H1 (cell line): ENCODE results near the gene PRUNE1. TPM values are rescaled to one million over a fixed set of nuclear protein-coding genes. Genes with fewer than 3 reads are reported as not detected.

Experiments used
- CTCF ChIA-PET: fragments of 300-600 bp; sonication (Branson Sonifier 250); formaldehyde crosslinking; loops from one replicate; lab custom pipeline; 2021; ENCODE audit not compliant: partially characterized antibody; lab: Charles Lee
- POLR2A ChIA-PET: fragments of 300-600 bp; sonication (Branson Sonifier 250); formaldehyde crosslinking; loops from one replicate; lab custom pipeline; 2021; ENCODE audit warnings: inconsistent platforms; ENCODE audit not compliant: partially characterized antibody; lab: Charles Lee
- DNase-seq, 2 experiments: peaks; one replicate each; pipeline versions ENCODE4 v3.0.0 to v3.0.0-alpha.2; 2010 to 2022; ENCODE audit warnings: low spot score in 2 of 2, low read depth in 1 of 2, mixed read lengths in 1 of 2
- FAIRE-seq: peaks from 2 replicates; lab custom pipeline; 2011; peaks lifted over from hg19 to GRCh38; lab: Jason Lieb, UNC
- H2AFZ ChIP-seq: 2 replicates; pipeline ENCODE4 v1.8.1; 2012; ENCODE audit warnings: low read length, inconsistent platforms
- H2AK5ac ChIP-seq: 2 replicates; pipeline ENCODE4 v1.6.1; 2013; ENCODE audit warnings: low read depth, low read length
- H2BK120ac ChIP-seq: replicated peaks from 2 replicates; pipeline ENCODE3; 2013; ENCODE audit warnings: low read depth, low read length, inconsistent platforms
- H2BK12ac ChIP-seq: 2 replicates; pipeline ENCODE4 v1.6.1; 2013; ENCODE audit warnings: low read depth, low read length
- H2BK15ac ChIP-seq: 2 replicates; pipeline ENCODE4 v1.6.1; 2013; ENCODE audit warnings: low read length
- H2BK20ac ChIP-seq: 2 replicates; pipeline ENCODE4 v1.6.1; 2013; ENCODE audit warnings: low read length
- H2BK5ac ChIP-seq: 2 replicates; pipeline ENCODE4 v1.6.1; 2013; ENCODE audit warnings: low read depth, low read length
- H3K14ac ChIP-seq: 2 replicates; pipeline ENCODE4 v1.6.1; 2013; ENCODE audit warnings: inconsistent platforms; ENCODE audit not compliant: insufficient read length
- H3K18ac ChIP-seq: 2 replicates; pipeline ENCODE4 v1.6.1; 2013; ENCODE audit warnings: low read length; ENCODE audit errors: extremely low read depth
- H3K23ac ChIP-seq: 2 replicates; pipeline ENCODE4 v1.6.1; 2013; ENCODE audit warnings: inconsistent platforms; ENCODE audit not compliant: insufficient read length
- H3K23me2 ChIP-seq: 2 replicates; pipeline ENCODE4 v1.6.1; 2013; ENCODE audit warnings: low read depth, low read length
- H3K27ac ChIP-seq: 2 replicates; pipeline ENCODE4 v1.6.1; 2011; ENCODE audit warnings: low read depth, low read length, inconsistent platforms
- H3K27me3 ChIP-seq, 4 experiments: replicated peaks in 1 of 4; 1 replicate in 1 of 4; 2 replicates in 3 of 4; pipeline versions ENCODE4 v1.6.1 to v1.8.1; 2011 to 2013; ENCODE audit warnings: low read length in 3 of 4, mild to moderate bottlenecking in 3 of 4, inconsistent platforms in 2 of 4, mixed read lengths in 2 of 4, moderate library complexity in 1 of 4; ENCODE audit not compliant: control insufficient read depth in 3 of 4, insufficient read depth in 3 of 4; ENCODE audit errors: extremely low read depth in 1 of 4
- H3K36me3 ChIP-seq, 4 experiments: 2 replicates each; pipeline versions ENCODE4 v1.6.1 to v1.8.1; 2011 to 2013; ENCODE audit warnings: mild to moderate bottlenecking in 4 of 4, low read length in 3 of 4, moderate library complexity in 2 of 4, control low read depth in 1 of 4, inconsistent platforms in 1 of 4; ENCODE audit not compliant: insufficient read depth in 4 of 4, control insufficient read depth in 2 of 4
- H3K4ac ChIP-seq: replicated peaks from 2 replicates; pipeline ENCODE3; 2013; ENCODE audit warnings: low read length, low read depth, mixed read lengths, inconsistent platforms; ENCODE audit not compliant: insufficient read length
- H3K4me1 ChIP-seq, 4 experiments: replicated peaks in 1 of 4; 1 replicate in 1 of 4; 2 replicates in 3 of 4; pipeline versions ENCODE4 v1.6.1 to v1.8.1; 2011 to 2013; ENCODE audit warnings: low read length in 3 of 4, inconsistent platforms in 2 of 4, mixed read lengths in 1 of 4; ENCODE audit not compliant: insufficient read depth in 4 of 4, control insufficient read depth in 3 of 4
- H3K4me2 ChIP-seq, 2 experiments: 2 replicates each; pipeline versions ENCODE4 v1.6.1 to v1.8.1; 2011 to 2013; ENCODE audit warnings: low read depth in 2 of 2, low read length in 2 of 2, control low read depth in 1 of 2, inconsistent platforms in 1 of 2, mild to moderate bottlenecking in 1 of 2; ENCODE audit not compliant: insufficient read depth in 1 of 2
- H3K4me3 ChIP-seq, 4 experiments: fragments of 200-600, 300-600 bp in 1 of 4; sonication (generic), shearing (Covaris generic), sonication (Bioruptor Twin) in 1 of 4; 2 replicates each; pipeline versions ENCODE4 v1.5.1 to v1.8.1; 2011 to 2016; ENCODE audit warnings: low read length in 4 of 4, low read depth in 3 of 4, control low read depth in 2 of 4, inconsistent platforms in 2 of 4, mild to moderate bottlenecking in 2 of 4, mixed read lengths in 1 of 4, moderate library complexity in 1 of 4; ENCODE audit not compliant: insufficient read depth in 2 of 4; ENCODE audit errors: extremely low read depth in 1 of 4
- H3K56ac ChIP-seq: replicated peaks from 2 replicates; pipeline ENCODE3; 2013; ENCODE audit warnings: low read depth, mild to moderate bottlenecking, mixed read lengths, low read length, inconsistent platforms; ENCODE audit not compliant: insufficient read length
- H3K79me1 ChIP-seq: 2 replicates; pipeline ENCODE4 v1.6.1; 2013; ENCODE audit warnings: low read depth, low read length, control low read depth
- H3K79me2 ChIP-seq, 2 experiments: 2 replicates each; pipeline versions ENCODE4 v1.6.1 to v1.8.1; 2012 to 2013; ENCODE audit warnings: low read length in 2 of 2, mild to moderate bottlenecking in 2 of 2, inconsistent platforms in 1 of 2; ENCODE audit not compliant: insufficient read depth in 2 of 2, control insufficient read depth in 1 of 2
- H3K9ac ChIP-seq, 4 experiments: replicated peaks in 1 of 4; 1 replicate in 1 of 4; 2 replicates in 3 of 4; pipeline versions ENCODE4 v1.6.1 to v1.8.1; 2011 to 2013; ENCODE audit warnings: low read depth in 3 of 4, low read length in 3 of 4, control low read depth in 2 of 4, mild to moderate bottlenecking in 2 of 4, moderate library complexity in 2 of 4, inconsistent platforms in 1 of 4; ENCODE audit errors: extremely low read depth in 1 of 4
- H3K9me3 ChIP-seq, 2 experiments: 2 replicates each; pipeline versions ENCODE4 v1.6.1 to v1.8.1; 2012 to 2013; ENCODE audit warnings: mild to moderate bottlenecking in 2 of 2, moderate library complexity in 2 of 2, control low read depth in 1 of 2, inconsistent platforms in 1 of 2, low read depth in 1 of 2, low read length in 1 of 2, mixed read lengths in 1 of 2; ENCODE audit not compliant: insufficient read depth in 2 of 2
- H4K20me1 ChIP-seq, 2 experiments: replicated peaks in 1 of 2; 2 replicates each; pipeline versions ENCODE3 to v1.8.1; 2011 to 2013; ENCODE audit warnings: inconsistent platforms in 2 of 2, low read length in 2 of 2, mild to moderate bottlenecking in 1 of 2; ENCODE audit not compliant: insufficient read depth in 2 of 2, control insufficient read depth in 1 of 2
- H4K5ac ChIP-seq: 2 replicates; pipeline ENCODE4 v1.6.1; 2013; ENCODE audit warnings: low read length, low read depth, mixed read lengths, inconsistent platforms; ENCODE audit not compliant: insufficient read length
- H4K8ac ChIP-seq: 2 replicates; pipeline ENCODE4 v1.8.0; 2013; ENCODE audit warnings: mild to moderate bottlenecking, moderate library complexity, low read length, inconsistent platforms; ENCODE audit not compliant: insufficient read depth; ENCODE audit errors: extremely low read depth
- H4K91ac ChIP-seq: replicated peaks from 2 replicates; pipeline ENCODE3; 2013; ENCODE audit warnings: low read length, mixed read lengths, inconsistent platforms; ENCODE audit not compliant: insufficient read length
- ASH2L ChIP-seq: fragments of 200-600, 300-600 bp; sonication (generic); IDR thresholded peaks from one replicate; pipeline ENCODE4 v1.7.1; 2017; ENCODE audit warnings: low read length
- CBX5 ChIP-seq: fragments of 300-800, 300-1000 bp; sonication (generic); IDR thresholded peaks from 2 replicates; pipeline ENCODE4 v1.7.1; 2016; ENCODE audit warnings: antibody characterized with exemption, low read length, low read depth
- CHD2 ChIP-seq: IDR thresholded peaks from 2 replicates; pipeline ENCODE4 v1.6.1; 2012; ENCODE audit warnings: low read length, improper control_type of control experiment
- EZH2 ChIP-seq: fragments of 200-600 bp; sonication (generic); IDR thresholded peaks from 2 replicates; pipeline ENCODE4 v1.7.1; 2012; ENCODE audit warnings: low read depth, mild to moderate bottlenecking, moderate library complexity, low read length, inconsistent platforms; ENCODE audit not compliant: severe bottlenecking
- HDAC6 ChIP-seq: IDR thresholded peaks from one replicate; pipeline ENCODE4 v1.7.1; 2012; ENCODE audit warnings: low read depth, mild to moderate bottlenecking, inconsistent platforms, low read length, moderate library complexity
- JUND ChIP-seq: IDR thresholded peaks from 2 replicates; pipeline ENCODE4 v1.6.1; 2011; ENCODE audit warnings: mild to moderate bottlenecking, improper control_type of control experiment, low read length
- RNF2 ChIP-seq: fragments of 200-900, 300-1000 bp; sonication (generic); IDR thresholded peaks from 2 replicates; pipeline ENCODE4 v1.7.1; 2016; ENCODE audit warnings: borderline replicate concordance, low read depth, mild to moderate bottlenecking, antibody characterized with exemption, low read length; ENCODE audit not compliant: poor library complexity, severe bottlenecking; ENCODE audit errors: missing control alignments
- SP1 ChIP-seq: IDR thresholded peaks from 2 replicates; pipeline ENCODE4 v1.6.1; 2011; ENCODE audit warnings: low read depth, low read length
- TBP ChIP-seq: IDR thresholded peaks from 2 replicates; pipeline ENCODE4 v1.6.1; 2011; ENCODE audit warnings: low read depth, low read length, improper control_type of control experiment
- WGBS, 2 experiments: shearing (Covaris generic) in 1 of 2; methylation state at CpG; one replicate each; pipeline versions ENCODE4 v1.1.6 to v1.1.7; 2013 to 2015; ENCODE audit warnings: low lambda C conversion rate in 2 of 2, mixed read lengths in 2 of 2, inconsistent platforms in 1 of 2, low coverage in 1 of 2, missing lambda C conversion rate in 1 of 2; ENCODE audit not compliant: insufficient replicate concordance in 2 of 2, insufficient coverage in 1 of 2, insufficient read length in 1 of 2; ENCODE audit errors: extremely low coverage in 1 of 2, missing lambda C conversion rate in 1 of 2; 5-methylcytosine and 5-hydroxymethylcytosine counted together
- polyA plus RNA-seq, 7 experiments: library from polyadenylated mRNA; depleted of rRNA in 3 of 7; stranded (reverse) in 5 of 7; unstranded in 2 of 7; fragments of >200 nt in 5 of 7; fragments of 200-250 nt in 2 of 7; gene quantifications; 1 replicate in 5 of 7; 2 replicates in 1 of 7; 4 replicates in 1 of 7; pipeline versions ENCODE4 v1.2.1 to v1.2.3, GENCODE V29; 2011 to 2013; ENCODE audit warnings: missing spikeins in 2 of 7, mixed read lengths in 2 of 7
- total RNA-seq: library from RNA; stranded (reverse); fragmentation: NEBNext Ultra II Directional; extraction: Animal tissue kit (Norgen Biotek cat#: 25700); gene quantifications from 2 replicates; pipeline ENCODE4 v1.2.1, GENCODE V29; 2021
- TF ChIP-seq, protein P1 (sequence below): IDR thresholded peaks from 2 replicates; pipeline ENCODE4 v1.6.1; 2012; ENCODE audit warnings: low read length, inconsistent platforms
- TF ChIP-seq, protein P2 (sequence below): IDR thresholded peaks from 2 replicates; pipeline ENCODE4 v1.6.1; 2011; ENCODE audit warnings: low read length, improper control_type of control experiment

Gene PRUNE1
- total and polyA plus RNA-seq, 2 of the 8 experiments (the other 6 are each of a cell fraction or from before 2014, with no cell fraction given) = 32.8 to 54.2 TPM

DNA sequence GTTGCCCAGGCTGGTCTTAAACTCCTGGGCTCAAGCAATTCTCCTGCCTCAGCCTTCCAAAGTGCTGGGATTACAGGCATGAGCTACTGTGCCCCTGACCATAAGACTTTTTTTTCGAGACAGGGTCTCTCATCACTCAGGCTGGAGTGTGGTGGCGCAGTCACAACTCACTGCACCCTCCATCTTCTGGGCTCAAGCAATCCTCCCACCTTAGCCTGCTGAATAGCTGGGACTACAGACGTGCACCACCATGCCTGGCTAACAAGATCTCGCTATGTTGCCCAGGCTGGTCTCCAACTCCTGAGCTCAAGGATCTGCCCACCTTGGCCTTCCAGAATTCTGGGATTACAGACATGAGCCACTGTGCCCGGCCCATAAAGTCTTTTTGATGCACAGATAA is 41.2 kb downstream of the PRUNE1 start:
- H3K79me2 ChIP-seq = no peaks in the 10 kb centered on the region
- ChIA-PET CTCF (interaction anchor here (0.7 to 9.6 kb wide), 6 partner anchors 10 to 24 kb away, joined by 3 to 95 read pairs (median 6); partner anchors contain the start of genes BNIPL, CDC42SE1 and MLLT11), POLR2A (interaction anchor here (0.5 to 7.7 kb wide), 10 partner anchors 9 to 699 kb away, joined by 3 to 107 read pairs (median 4); partner anchors contain the start of genes BNIPL, CDC42SE1 and MLLT11)
- H2BK120ac ChIP-seq = no peak overlapping the region
- no peaks in the 10 kb centered on the region for H3K9me3 ChIP-seq
- no peak overlapping the region for H4K8ac ChIP-seq
- no peak overlapping the region for H3K56ac ChIP-seq
- H3K36me3 ChIP-seq = peaks cover 7 to 41% (median 22%) of the 10 kb centered on the region in 4 experiments
- peaks cover 0 to 3% of the 10 kb centered on the region in 2 experiments for H4K20me1 ChIP-seq
- no peak overlapping the region for H3K4ac ChIP-seq
- no peak overlapping the region for H4K5ac ChIP-seq
- H3K27me3 ChIP-seq = no peaks in the 10 kb centered on the region
- no peak overlapping the region; the same call in 1 of the 2 replicates for H2BK12ac ChIP-seq
- no peak overlapping the region for H2AFZ ChIP-seq
- DNase-seq = no peak
- H4K91ac ChIP-seq = no peak overlapping the region
- no peak overlapping the region for H2BK20ac ChIP-seq
- H3K18ac ChIP-seq = no peak overlapping the region
- H3K4me3 ChIP-seq = no peak overlapping the region
- H3K9ac ChIP-seq = no peak overlapping the region
- WGBS, 2 experiments = 93% methylated on average over 5 of the region's 5 CpGs; no CpG with 5 or more reads in 1 of the 2 experiments
- H3K14ac ChIP-seq = no peak overlapping the region
- no peak overlapping the region for H2AK5ac ChIP-seq
- peak overlapping the region in 1 of 2 experiments; percentile 13; a peak in 1 of 4 replicates for H3K4me2 ChIP-seq
- no peaks in the 10 kb centered on the region for H3K79me1 ChIP-seq
- H3K27ac ChIP-seq = no peak overlapping the region
- H2BK15ac ChIP-seq = no peak overlapping the region
- H2BK5ac ChIP-seq = no peak overlapping the region
- peaks cover 8% of the 10 kb centered on the region; the same call in 1 of the 2 replicates for H3K23me2 ChIP-seq
- peaks cover 0 to 7% (median 3%) of the 10 kb centered on the region in 4 experiments; a peak in 4 of 7 replicates for H3K4me1 ChIP-seq
- no peak overlapping the region for H3K23ac ChIP-seq
- FAIRE-seq = no peak
- TF ChIP-seq SP1 (no peak), EZH2 (no peak), ASH2L (no peak), JUND (no peak), CHD2 (no peak), RNF2 (no peak), CBX5 (no peak), TBP (no peak), HDAC6 (no peak)
- TF ChIP-seq, protein P1, sequence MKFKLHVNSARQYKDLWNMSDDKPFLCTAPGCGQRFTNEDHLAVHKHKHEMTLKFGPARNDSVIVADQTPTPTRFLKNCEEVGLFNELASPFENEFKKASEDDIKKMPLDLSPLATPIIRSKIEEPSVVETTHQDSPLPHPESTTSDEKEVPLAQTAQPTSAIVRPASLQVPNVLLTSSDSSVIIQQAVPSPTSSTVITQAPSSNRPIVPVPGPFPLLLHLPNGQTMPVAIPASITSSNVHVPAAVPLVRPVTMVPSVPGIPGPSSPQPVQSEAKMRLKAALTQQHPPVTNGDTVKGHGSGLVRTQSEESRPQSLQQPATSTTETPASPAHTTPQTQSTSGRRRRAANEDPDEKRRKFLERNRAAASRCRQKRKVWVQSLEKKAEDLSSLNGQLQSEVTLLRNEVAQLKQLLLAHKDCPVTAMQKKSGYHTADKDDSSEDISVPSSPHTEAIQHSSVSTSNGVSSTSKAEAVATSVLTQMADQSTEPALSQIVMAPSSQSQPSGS = no peak
- TF ChIP-seq, protein P2, sequence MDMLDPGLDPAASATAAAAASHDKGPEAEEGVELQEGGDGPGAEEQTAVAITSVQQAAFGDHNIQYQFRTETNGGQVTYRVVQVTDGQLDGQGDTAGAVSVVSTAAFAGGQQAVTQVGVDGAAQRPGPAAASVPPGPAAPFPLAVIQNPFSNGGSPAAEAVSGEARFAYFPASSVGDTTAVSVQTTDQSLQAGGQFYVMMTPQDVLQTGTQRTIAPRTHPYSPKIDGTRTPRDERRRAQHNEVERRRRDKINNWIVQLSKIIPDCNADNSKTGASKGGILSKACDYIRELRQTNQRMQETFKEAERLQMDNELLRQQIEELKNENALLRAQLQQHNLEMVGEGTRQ = no peak
